ENCODE measurements around the gene VIT. TPM values are rescaled to one million over a fixed set of nuclear protein-coding genes. Genes with fewer than 3 reads are reported as not detected.
"Not testable (repeated sequence)": the region's sequence is repeated elsewhere in the genome, so short reads cannot be mapped to it uniquely, and the experiment has no call there.

Gene VIT
- total RNA-seq, 1 donor from 2014 or later, result not detected

DNA sequence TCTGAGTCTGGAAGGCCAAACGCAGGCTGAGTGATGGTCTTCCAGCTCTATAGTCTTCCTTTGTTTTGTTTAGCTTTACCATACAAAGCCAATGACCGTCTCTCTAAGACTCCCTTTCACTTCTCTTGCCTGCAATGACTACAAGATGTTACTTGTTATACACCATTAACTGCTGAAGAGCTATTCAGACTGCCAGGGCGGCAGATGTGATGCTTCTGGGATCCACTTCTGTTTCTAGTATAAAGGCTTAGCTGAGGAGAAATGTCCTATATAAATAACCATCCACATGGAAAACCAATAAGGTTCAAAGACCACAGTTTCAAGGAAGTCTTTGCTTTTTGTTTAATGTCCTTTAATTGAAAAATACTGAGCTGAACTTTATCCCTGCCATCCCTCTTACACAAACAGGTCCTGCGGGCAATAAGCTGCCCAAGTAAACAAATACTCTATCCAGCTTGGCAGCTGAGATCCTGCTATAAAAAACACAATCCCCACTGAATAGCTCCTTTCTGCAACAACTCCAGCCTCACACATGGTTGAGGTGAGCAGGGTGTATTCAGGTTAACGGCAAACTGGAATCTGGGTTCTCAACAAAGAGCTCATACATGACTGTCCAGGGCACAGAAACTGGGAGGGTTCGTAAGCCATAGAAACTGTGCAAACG, 124.6 kb downstream of the VIT start:
- H3K4me1 Mint-ChIP-seq (ENCODE audit: low read depth, unreplicated experiment), result no peaks in the 10 kb centered on the region
- no peaks in the 10 kb centered on the region for H4K20me1 ChIP-seq (ENCODE audit: insufficient read depth, low read length)
- TF ChIP-seq, protein P1, sequence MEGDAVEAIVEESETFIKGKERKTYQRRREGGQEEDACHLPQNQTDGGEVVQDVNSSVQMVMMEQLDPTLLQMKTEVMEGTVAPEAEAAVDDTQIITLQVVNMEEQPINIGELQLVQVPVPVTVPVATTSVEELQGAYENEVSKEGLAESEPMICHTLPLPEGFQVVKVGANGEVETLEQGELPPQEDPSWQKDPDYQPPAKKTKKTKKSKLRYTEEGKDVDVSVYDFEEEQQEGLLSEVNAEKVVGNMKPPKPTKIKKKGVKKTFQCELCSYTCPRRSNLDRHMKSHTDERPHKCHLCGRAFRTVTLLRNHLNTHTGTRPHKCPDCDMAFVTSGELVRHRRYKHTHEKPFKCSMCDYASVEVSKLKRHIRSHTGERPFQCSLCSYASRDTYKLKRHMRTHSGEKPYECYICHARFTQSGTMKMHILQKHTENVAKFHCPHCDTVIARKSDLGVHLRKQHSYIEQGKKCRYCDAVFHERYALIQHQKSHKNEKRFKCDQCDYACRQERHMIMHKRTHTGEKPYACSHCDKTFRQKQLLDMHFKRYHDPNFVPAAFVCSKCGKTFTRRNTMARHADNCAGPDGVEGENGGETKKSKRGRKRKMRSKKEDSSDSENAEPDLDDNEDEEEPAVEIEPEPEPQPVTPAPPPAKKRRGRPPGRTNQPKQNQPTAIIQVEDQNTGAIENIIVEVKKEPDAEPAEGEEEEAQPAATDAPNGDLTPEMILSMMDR (IDR thresholded peaks at IDR 0.05; ENCODE audit: insufficient read depth, low read depth, low read length), result no peak
- no peak overlapping the region for H3K27ac ChIP-seq (ENCODE audit: low read depth, low read length)
- H3K36me3 Mint-ChIP-seq (ENCODE audit: low read depth, unreplicated experiment), result no peaks in the 10 kb centered on the region
- H3K9ac ChIP-seq (ENCODE audit: low read length), result no peak overlapping the region
- FAIRE-seq, result no peak
- H3K4me3 Mint-ChIP-seq (ENCODE audit: unreplicated experiment), result no peak overlapping the region
- DNase-seq (ENCODE audit: low read depth), result no peak
- no peak overlapping the region for H3K4me2 ChIP-seq (ENCODE audit: low read length)
- H3K4me1 ChIP-seq (ENCODE audit: insufficient read depth, low read length), result no peaks in the 10 kb centered on the region
- peaks cover 3% of the 10 kb centered on the region for H3K27me3 Mint-ChIP-seq (ENCODE audit: low read depth, unreplicated experiment)
- peaks cover 2% of the 10 kb centered on the region for H3K9me3 Mint-ChIP-seq (ENCODE audit: unreplicated experiment)
- no peak overlapping the region for H3K27ac Mint-ChIP-seq (ENCODE audit: unreplicated experiment)
- H2AFZ ChIP-seq (ENCODE audit: low read depth, low read length), result no peak overlapping the region
- H3K9me3 ChIP-seq (ENCODE audit: insufficient read depth, low read depth, low read length), result no peaks in the 10 kb centered on the region
- no peak overlapping the region for H3K4me3 ChIP-seq (ENCODE audit: insufficient read depth, low read depth, low read length)
- H3K36me3 ChIP-seq (ENCODE audit: insufficient read depth, low read length), result no peaks in the 10 kb centered on the region
- peaks cover 4% of the 10 kb centered on the region for H3K27me3 ChIP-seq (ENCODE audit: insufficient read depth, low read length)
- H3K79me2 ChIP-seq (ENCODE audit: insufficient read depth, low read length), result no peaks in the 10 kb centered on the region

DNA sequence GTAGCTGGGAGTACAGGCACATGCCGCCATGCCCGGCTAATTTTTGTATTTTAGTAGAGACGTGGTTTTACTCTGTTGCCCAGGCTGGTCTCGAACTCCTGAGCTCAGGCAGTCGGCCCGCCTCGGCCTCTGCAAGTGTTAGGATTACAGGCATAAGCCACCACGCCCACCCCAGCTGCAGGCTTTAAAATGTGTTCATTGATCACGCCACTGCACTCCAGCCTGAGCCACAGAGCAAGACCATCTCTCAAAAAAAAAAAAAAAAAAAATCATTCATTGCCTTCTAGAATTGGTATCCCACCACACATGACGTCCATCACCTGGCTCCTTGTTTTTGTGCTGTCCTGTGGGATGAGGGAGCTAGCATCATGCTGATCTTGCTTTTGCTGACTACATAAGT, 127.4 kb downstream of the VIT start:
- Mint-ChIP-seq H3K4me3 (ENCODE audit: unreplicated experiment) (no peak overlapping the region), H3K27ac (ENCODE audit: unreplicated experiment) (no peak overlapping the region), H3K4me1 (ENCODE audit: low read depth, unreplicated experiment) (peaks cover 2% of the 10 kb centered on the region), H3K9me3 (ENCODE audit: unreplicated experiment) (peaks cover 2% of the 10 kb centered on the region), H3K27me3 (ENCODE audit: low read depth, unreplicated experiment) (no peaks in the 10 kb centered on the region), H3K36me3 (ENCODE audit: low read depth, unreplicated experiment) (no peaks in the 10 kb centered on the region)
- H4K20me1 ChIP-seq (ENCODE audit: insufficient read depth, low read length), result no peaks in the 10 kb centered on the region
- H3K4me2 ChIP-seq (ENCODE audit: low read length), result no peak overlapping the region
- H3K9ac ChIP-seq (ENCODE audit: low read length), result no peak overlapping the region
- H3K27ac ChIP-seq (ENCODE audit: low read depth, low read length), result no peak overlapping the region
- no peaks in the 10 kb centered on the region for H3K79me2 ChIP-seq (ENCODE audit: insufficient read depth, low read length)
- no peaks in the 10 kb centered on the region for H3K4me1 ChIP-seq (ENCODE audit: insufficient read depth, low read length)
- TF ChIP-seq, protein P1 (IDR thresholded peaks at IDR 0.05; ENCODE audit: insufficient read depth, low read depth, low read length), result no peak
- TF ChIP-seq EZH2 (IDR thresholded peaks at IDR 0.05; ENCODE audit: insufficient read depth, low read length), result no peak
- no peaks in the 10 kb centered on the region for H3K36me3 ChIP-seq (ENCODE audit: insufficient read depth, low read length)
- no peak overlapping the region for H3K4me3 ChIP-seq (ENCODE audit: insufficient read depth, low read depth, low read length)
- no peak overlapping the region for H2AFZ ChIP-seq (ENCODE audit: low read depth, low read length)
- no peak for FAIRE-seq
- H3K27me3 ChIP-seq (ENCODE audit: insufficient read depth, low read length), result peaks cover 4% of the 10 kb centered on the region
- no peak for DNase-seq (ENCODE audit: low read depth)
- H3K9me3 ChIP-seq (ENCODE audit: insufficient read depth, low read depth, low read length), result no peaks in the 10 kb centered on the region

DNA sequence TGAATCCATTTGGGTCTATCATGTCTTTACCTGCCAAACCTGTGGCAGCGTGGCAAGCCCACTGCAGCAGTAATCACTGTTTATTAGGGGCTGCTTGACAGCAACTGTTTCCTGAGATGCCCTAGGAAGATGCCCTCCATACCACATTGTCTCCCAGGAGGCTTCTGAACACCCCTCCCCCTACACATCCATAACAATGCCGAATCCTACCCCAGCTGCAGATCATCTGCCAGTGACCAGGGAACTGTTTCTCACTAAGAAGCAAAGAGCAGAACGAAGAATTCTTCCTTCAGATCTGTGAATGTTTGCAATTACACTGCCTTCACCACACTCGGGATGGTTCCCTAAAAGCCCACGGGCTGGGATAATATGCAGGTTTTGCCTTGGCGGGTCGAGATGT, 127.8 kb downstream of the VIT start:
- no peaks in the 10 kb centered on the region for H3K36me3 ChIP-seq (ENCODE audit: insufficient read depth, low read length)
- H3K4me3 Mint-ChIP-seq (ENCODE audit: unreplicated experiment), result no peak overlapping the region
- H3K4me1 Mint-ChIP-seq (ENCODE audit: low read depth, unreplicated experiment), result peaks cover 2% of the 10 kb centered on the region
- no peaks in the 10 kb centered on the region for H3K36me3 Mint-ChIP-seq (ENCODE audit: low read depth, unreplicated experiment)
- H3K27me3 Mint-ChIP-seq (ENCODE audit: low read depth, unreplicated experiment), result no peaks in the 10 kb centered on the region
- no peaks in the 10 kb centered on the region for H3K9me3 ChIP-seq (ENCODE audit: insufficient read depth, low read depth, low read length)
- H4K20me1 ChIP-seq (ENCODE audit: insufficient read depth, low read length), result no peaks in the 10 kb centered on the region
- H3K9me3 Mint-ChIP-seq (ENCODE audit: unreplicated experiment), result peaks cover 2% of the 10 kb centered on the region
- no peak overlapping the region for H2AFZ ChIP-seq (ENCODE audit: low read depth, low read length)
- no peaks in the 10 kb centered on the region for H3K79me2 ChIP-seq (ENCODE audit: insufficient read depth, low read length)
- H3K27ac ChIP-seq (ENCODE audit: low read depth, low read length), result no peak overlapping the region
- H3K27me3 ChIP-seq (ENCODE audit: insufficient read depth, low read length), result peaks cover 4% of the 10 kb centered on the region
- FAIRE-seq (no peak), DNase-seq (ENCODE audit: low read depth) (no peak)
- no peaks in the 10 kb centered on the region for H3K4me1 ChIP-seq (ENCODE audit: insufficient read depth, low read length)
- no peak overlapping the region for H3K9ac ChIP-seq (ENCODE audit: low read length)
- no peak overlapping the region for H3K4me2 ChIP-seq (ENCODE audit: low read length)
- TF ChIP-seq, protein P1 (IDR thresholded peaks at IDR 0.05; ENCODE audit: insufficient read depth, low read depth, low read length), result no peak
- TF ChIP-seq EZH2 (IDR thresholded peaks at IDR 0.05; ENCODE audit: insufficient read depth, low read length), result no peak
- H3K27ac Mint-ChIP-seq (ENCODE audit: unreplicated experiment), result no peak overlapping the region
- H3K4me3 ChIP-seq (ENCODE audit: insufficient read depth, low read depth, low read length), result no peak overlapping the region

DNA sequence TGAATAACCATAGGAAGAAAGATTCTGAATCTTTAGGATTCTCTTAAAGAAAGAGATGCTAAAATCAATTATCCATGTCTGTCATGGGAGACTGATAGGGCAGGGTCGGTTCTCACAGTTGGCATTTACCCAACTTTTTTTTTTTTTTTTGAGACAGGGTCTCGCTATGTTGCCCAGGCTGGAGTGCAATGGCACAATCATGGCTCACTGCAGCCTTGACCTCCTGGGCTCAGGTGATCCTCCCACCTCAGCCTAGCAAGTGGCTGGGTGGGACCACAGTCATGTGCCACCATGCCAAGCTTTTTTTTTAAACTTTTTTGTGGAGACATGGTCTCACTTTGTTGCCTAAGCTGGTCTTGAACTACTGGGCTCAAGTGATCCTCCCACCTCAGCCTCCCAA, 128.2 kb downstream of the VIT start:
- H3K36me3 Mint-ChIP-seq (ENCODE audit: low read depth, unreplicated experiment); H3K9me3 ChIP-seq (ENCODE audit: insufficient read depth, low read depth, low read length); H3K27me3 ChIP-seq (ENCODE audit: insufficient read depth, low read length); H3K9me3 Mint-ChIP-seq (ENCODE audit: unreplicated experiment); H2AFZ ChIP-seq (ENCODE audit: low read depth, low read length); H3K4me1 Mint-ChIP-seq (ENCODE audit: low read depth, unreplicated experiment); H3K27ac Mint-ChIP-seq (ENCODE audit: unreplicated experiment); H3K4me3 Mint-ChIP-seq (ENCODE audit: unreplicated experiment); FAIRE-seq; H3K79me2 ChIP-seq (ENCODE audit: insufficient read depth, low read length); H3K9ac ChIP-seq (ENCODE audit: low read length); H4K20me1 ChIP-seq (ENCODE audit: insufficient read depth, low read length); H3K27me3 Mint-ChIP-seq (ENCODE audit: low read depth, unreplicated experiment); H3K4me2 ChIP-seq (ENCODE audit: low read length); DNase-seq (ENCODE audit: low read depth); H3K36me3 ChIP-seq (ENCODE audit: insufficient read depth, low read length); H3K27ac ChIP-seq (ENCODE audit: low read depth, low read length); H3K4me3 ChIP-seq (ENCODE audit: insufficient read depth, low read depth, low read length); H3K4me1 ChIP-seq (ENCODE audit: insufficient read depth, low read length): not testable (repeated sequence)

Measured in astrocyte (in vitro differentiated cells and primary cell).